Measurements from ENCODE around the gene SNX33.
A peak's percentile ranks its signal among the peaks of the same experiment; 100 is the strongest.

Gene SNX33

GRCh38 chr15:75685195-75685594 is 37.5 kb downstream of the SNX33 start:
- no peak for TF ChIP-seq ESRRG (CRISPR knock-in tag; IDR thresholded peaks at IDR 0.05)
- TF ChIP-seq BACH2 (CRISPR knock-in tag; IDR thresholded peaks at IDR 0.05; ENCODE audit: borderline replicate concordance) = no peak
- no peak for TF ChIP-seq CSDC2 (CRISPR knock-in tag; IDR thresholded peaks at IDR 0.05)
- TF ChIP-seq SNAI2 (CRISPR knock-in tag; IDR thresholded peaks at IDR 0.05) = no peak
- no peak for TF ChIP-seq GLIS3 (CRISPR knock-in tag; IDR thresholded peaks at IDR 0.05)
- no peak for TF ChIP-seq ZFP30 (CRISPR knock-in tag; IDR thresholded peaks at IDR 0.05)
- TF ChIP-seq ZFP3 (CRISPR knock-in tag; IDR thresholded peaks at IDR 0.05) = no peak
- TF ChIP-seq ARNTL (CRISPR knock-in tag; IDR thresholded peaks at IDR 0.05; ENCODE audit: borderline replicate concordance, low read depth) = no peak
- ATAC-seq = no peak

- ATAC-seq = peak; percentile 91
Observed at GRCh38 chr15:75686212-75686642, 38.5 kb downstream of the SNX33 start.

DNA sequence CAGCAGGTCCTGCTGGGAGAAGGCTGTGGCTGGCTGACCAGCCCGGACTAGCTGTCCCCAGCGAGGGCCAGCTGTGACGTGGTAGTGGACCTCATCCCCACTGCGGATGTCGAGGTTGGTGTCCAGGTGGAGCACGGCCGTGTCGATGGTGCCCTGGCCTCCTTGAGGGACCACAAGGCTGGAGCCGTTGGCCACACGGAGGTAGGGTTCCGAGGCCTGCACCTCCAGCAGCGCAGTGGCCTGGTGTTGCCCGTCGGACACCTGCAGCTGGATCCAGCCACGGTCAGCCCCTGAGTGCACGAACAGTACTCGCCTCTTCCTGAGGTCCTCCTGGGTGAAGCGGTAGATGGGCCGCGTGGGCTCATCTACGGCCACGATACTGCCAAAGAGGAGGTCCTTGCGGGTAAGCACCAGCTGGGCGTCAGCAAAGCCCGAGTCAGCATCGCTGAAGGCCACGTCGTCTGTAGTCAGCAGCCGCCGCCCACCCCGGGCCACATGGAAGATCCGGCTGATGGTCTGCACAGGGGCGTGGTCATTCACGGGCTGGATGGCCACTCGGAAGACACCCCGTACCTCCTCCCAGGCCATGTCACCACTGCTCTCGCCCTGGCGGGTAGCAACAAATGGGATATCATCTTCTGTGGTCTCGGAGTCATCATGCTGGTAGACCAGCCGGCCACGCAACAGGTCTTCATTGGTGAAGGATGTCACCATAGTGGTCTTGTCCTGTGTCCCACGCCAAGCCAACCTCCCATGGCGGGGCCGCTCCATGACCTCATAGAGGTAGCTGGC is 40.0 kb downstream of the SNX33 start:
- TF ChIP-seq ARNTL (CRISPR knock-in tag; IDR thresholded peaks at IDR 0.05; ENCODE audit: borderline replicate concordance, low read depth) = no peak
- TF ChIP-seq BACH2 (CRISPR knock-in tag; IDR thresholded peaks at IDR 0.05; ENCODE audit: borderline replicate concordance) = no peak
- TF ChIP-seq RARB (CRISPR knock-in tag; IDR thresholded peaks at IDR 0.05) = no peak
- TF ChIP-seq OSR1 (CRISPR knock-in tag; IDR thresholded peaks at IDR 0.05) = no peak
- no peak for TF ChIP-seq ESRRG (CRISPR knock-in tag; IDR thresholded peaks at IDR 0.05)
- no peak for TF ChIP-seq ISL1 (CRISPR knock-in tag; IDR thresholded peaks at IDR 0.05)
- no peak for TF ChIP-seq TOX (CRISPR knock-in tag; IDR thresholded peaks at IDR 0.05; ENCODE audit: borderline replicate concordance)
- TF ChIP-seq, protein P1, sequence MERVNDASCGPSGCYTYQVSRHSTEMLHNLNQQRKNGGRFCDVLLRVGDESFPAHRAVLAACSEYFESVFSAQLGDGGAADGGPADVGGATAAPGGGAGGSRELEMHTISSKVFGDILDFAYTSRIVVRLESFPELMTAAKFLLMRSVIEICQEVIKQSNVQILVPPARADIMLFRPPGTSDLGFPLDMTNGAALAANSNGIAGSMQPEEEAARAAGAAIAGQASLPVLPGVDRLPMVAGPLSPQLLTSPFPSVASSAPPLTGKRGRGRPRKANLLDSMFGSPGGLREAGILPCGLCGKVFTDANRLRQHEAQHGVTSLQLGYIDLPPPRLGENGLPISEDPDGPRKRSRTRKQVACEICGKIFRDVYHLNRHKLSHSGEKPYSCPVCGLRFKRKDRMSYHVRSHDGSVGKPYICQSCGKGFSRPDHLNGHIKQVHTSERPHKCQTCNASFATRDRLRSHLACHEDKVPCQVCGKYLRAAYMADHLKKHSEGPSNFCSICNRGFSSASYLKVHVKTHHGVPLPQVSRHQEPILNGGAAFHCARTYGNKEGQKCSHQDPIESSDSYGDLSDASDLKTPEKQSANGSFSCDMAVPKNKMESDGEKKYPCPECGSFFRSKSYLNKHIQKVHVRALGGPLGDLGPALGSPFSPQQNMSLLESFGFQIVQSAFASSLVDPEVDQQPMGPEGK (CRISPR knock-in tag; IDR thresholded peaks at IDR 0.05; ENCODE audit: borderline replicate concordance) = no peak
- TF ChIP-seq CSDC2 (CRISPR knock-in tag; IDR thresholded peaks at IDR 0.05) = no peak
- no peak for TF ChIP-seq PPARA (CRISPR knock-in tag; IDR thresholded peaks at IDR 0.05; ENCODE audit: borderline replicate concordance)
- TF ChIP-seq CSRNP3 (CRISPR knock-in tag; IDR thresholded peaks at IDR 0.05) = no peak
- TF ChIP-seq, protein P2, sequence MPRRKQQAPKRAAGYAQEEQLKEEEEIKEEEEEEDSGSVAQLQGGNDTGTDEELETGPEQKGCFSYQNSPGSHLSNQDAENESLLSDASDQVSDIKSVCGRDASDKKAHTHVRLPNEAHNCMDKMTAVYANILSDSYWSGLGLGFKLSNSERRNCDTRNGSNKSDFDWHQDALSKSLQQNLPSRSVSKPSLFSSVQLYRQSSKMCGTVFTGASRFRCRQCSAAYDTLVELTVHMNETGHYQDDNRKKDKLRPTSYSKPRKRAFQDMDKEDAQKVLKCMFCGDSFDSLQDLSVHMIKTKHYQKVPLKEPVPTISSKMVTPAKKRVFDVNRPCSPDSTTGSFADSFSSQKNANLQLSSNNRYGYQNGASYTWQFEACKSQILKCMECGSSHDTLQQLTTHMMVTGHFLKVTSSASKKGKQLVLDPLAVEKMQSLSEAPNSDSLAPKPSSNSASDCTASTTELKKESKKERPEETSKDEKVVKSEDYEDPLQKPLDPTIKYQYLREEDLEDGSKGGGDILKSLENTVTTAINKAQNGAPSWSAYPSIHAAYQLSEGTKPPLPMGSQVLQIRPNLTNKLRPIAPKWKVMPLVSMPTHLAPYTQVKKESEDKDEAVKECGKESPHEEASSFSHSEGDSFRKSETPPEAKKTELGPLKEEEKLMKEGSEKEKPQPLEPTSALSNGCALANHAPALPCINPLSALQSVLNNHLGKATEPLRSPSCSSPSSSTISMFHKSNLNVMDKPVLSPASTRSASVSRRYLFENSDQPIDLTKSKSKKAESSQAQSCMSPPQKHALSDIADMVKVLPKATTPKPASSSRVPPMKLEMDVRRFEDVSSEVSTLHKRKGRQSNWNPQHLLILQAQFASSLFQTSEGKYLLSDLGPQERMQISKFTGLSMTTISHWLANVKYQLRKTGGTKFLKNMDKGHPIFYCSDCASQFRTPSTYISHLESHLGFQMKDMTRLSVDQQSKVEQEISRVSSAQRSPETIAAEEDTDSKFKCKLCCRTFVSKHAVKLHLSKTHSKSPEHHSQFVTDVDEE (CRISPR knock-in tag; IDR thresholded peaks at IDR 0.05) = no peak
- TF ChIP-seq ZFP30 (CRISPR knock-in tag; IDR thresholded peaks at IDR 0.05) = no peak
- TF ChIP-seq GLIS3 (CRISPR knock-in tag; IDR thresholded peaks at IDR 0.05) = no peak
- no peak for TF ChIP-seq ZNF8 (CRISPR knock-in tag; IDR thresholded peaks at IDR 0.05)
- no peak for ATAC-seq

DNA sequence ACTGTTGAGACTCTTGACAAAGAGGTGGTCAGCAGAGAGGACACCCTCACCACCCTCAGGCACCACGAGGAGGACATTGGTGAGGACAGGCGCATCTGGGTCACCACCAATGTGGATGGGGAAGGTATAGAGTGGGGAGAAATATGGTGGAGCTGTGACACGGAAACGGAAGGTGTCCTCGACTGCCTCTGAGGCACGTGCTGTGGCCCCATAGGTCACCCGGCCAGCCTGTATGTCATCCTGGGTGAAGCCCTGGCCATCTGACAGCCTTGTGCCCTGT is 40.5 kb downstream of the SNX33 start:
- no peak for TF ChIP-seq RARB (CRISPR knock-in tag; IDR thresholded peaks at IDR 0.05)
- no peak for TF ChIP-seq ZNF70 (CRISPR knock-in tag; IDR thresholded peaks at IDR 0.05)
- TF ChIP-seq ISL1 (CRISPR knock-in tag; IDR thresholded peaks at IDR 0.05) = no peak
- TF ChIP-seq ZFP3 (CRISPR knock-in tag; IDR thresholded peaks at IDR 0.05) = no peak
- no peak for TF ChIP-seq ESRRG (CRISPR knock-in tag; IDR thresholded peaks at IDR 0.05)
- TF ChIP-seq, protein P2 (CRISPR knock-in tag; IDR thresholded peaks at IDR 0.05) = no peak
- no peak for TF ChIP-seq ZNF8 (CRISPR knock-in tag; IDR thresholded peaks at IDR 0.05)
- TF ChIP-seq ZFP30 (CRISPR knock-in tag; IDR thresholded peaks at IDR 0.05) = no peak
- TF ChIP-seq OSR1 (CRISPR knock-in tag; IDR thresholded peaks at IDR 0.05) = no peak
- TF ChIP-seq, protein P1 (CRISPR knock-in tag; IDR thresholded peaks at IDR 0.05; ENCODE audit: borderline replicate concordance) = no peak
- no peak for TF ChIP-seq BACH2 (CRISPR knock-in tag; IDR thresholded peaks at IDR 0.05; ENCODE audit: borderline replicate concordance)
- TF ChIP-seq CSDC2 (CRISPR knock-in tag; IDR thresholded peaks at IDR 0.05) = no peak
- no peak for ATAC-seq

Measured in SK-N-SH treated with all-trans-retinoic acid at 6 μM for 48 hours (cell line).